NCI-H1105 (cell line): ENCODE measurements around the gene UGT1A7.
A peak's percentile ranks its signal among the peaks of the same experiment; 100 is the strongest.

Experiments
- DNase-seq: peaks from one replicate; lab custom pipeline; 2025; lab: John Stamatoyannopoulos, UW

UGT1A7 gene

GRCh38 chr2:233799087-233799665 is 117.5 kb downstream of the UGT1A7 start:
- no peak for DNase-seq

GRCh38 chr2:233799716-233800115 is 118.0 kb downstream of the UGT1A7 start:
- no peak for DNase-seq

- no peak for DNase-seq
Observed at GRCh38 chr2:233800208-233800607, 118.5 kb downstream of the UGT1A7 start.

GRCh38 chr2:233801357-233802131 is 119.8 kb downstream of the UGT1A7 start:
- no peak for DNase-seq

- DNase-seq, result no peak
Observed at GRCh38 chr2:233802132-233802815, 120.6 kb downstream of the UGT1A7 start.

GRCh38 chr2:233803292-233803911 is 121.7 kb downstream of the UGT1A7 start:
- DNase-seq, result no peak

GRCh38 chr2:233803994-233804393 is 122.3 kb downstream of the UGT1A7 start:
- no peak for DNase-seq

- DNase-seq, result no peak
Observed at GRCh38 chr2:233807215-233807865, 125.6 kb downstream of the UGT1A7 start.

- no peak for DNase-seq
Observed at GRCh38 chr2:233807966-233808935, 126.5 kb downstream of the UGT1A7 start.

GRCh38 chr2:233810385-233810784 is 128.7 kb downstream of the UGT1A7 start:
- DNase-seq, result no peak

- no peak for DNase-seq
Observed at GRCh38 chr2:233811087-233811486, 129.4 kb downstream of the UGT1A7 start.

GRCh38 chr2:233811732-233812131 is 130.0 kb downstream of the UGT1A7 start:
- DNase-seq, result no peak

- DNase-seq, result no peak
Observed at GRCh38 chr2:233813236-233814055, 131.7 kb downstream of the UGT1A7 start.

- no peak for DNase-seq
Observed at GRCh38 chr2:233814056-233814835, 132.5 kb downstream of the UGT1A7 start.

- no peak for DNase-seq
Observed at GRCh38 chr2:233815861-233816260, 134.2 kb downstream of the UGT1A7 start.

- DNase-seq, result peak; percentile 4
Observed at GRCh38 chr2:233816334-233816733, 134.6 kb downstream of the UGT1A7 start.

- no peak for DNase-seq
Observed at GRCh38 chr2:233816771-233817170, 135.1 kb downstream of the UGT1A7 start.

GRCh38 chr2:233817361-233817911 is 135.7 kb downstream of the UGT1A7 start:
- no peak for DNase-seq
